GM12873 (cell line): ENCODE measurements around the gene CCDC107.

Source experiments
- TF ChIP-seq, protein P1 (sequence below): IDR thresholded peaks from 2 replicates; pipeline ENCODE4 v1.5.1; 2012; ENCODE audit warnings: low read depth, mild to moderate bottlenecking, moderate library complexity, low read length, control low read depth; ENCODE audit not compliant: insufficient read depth; ENCODE audit errors: missing control alignments

The CCDC107 gene

DNA sequence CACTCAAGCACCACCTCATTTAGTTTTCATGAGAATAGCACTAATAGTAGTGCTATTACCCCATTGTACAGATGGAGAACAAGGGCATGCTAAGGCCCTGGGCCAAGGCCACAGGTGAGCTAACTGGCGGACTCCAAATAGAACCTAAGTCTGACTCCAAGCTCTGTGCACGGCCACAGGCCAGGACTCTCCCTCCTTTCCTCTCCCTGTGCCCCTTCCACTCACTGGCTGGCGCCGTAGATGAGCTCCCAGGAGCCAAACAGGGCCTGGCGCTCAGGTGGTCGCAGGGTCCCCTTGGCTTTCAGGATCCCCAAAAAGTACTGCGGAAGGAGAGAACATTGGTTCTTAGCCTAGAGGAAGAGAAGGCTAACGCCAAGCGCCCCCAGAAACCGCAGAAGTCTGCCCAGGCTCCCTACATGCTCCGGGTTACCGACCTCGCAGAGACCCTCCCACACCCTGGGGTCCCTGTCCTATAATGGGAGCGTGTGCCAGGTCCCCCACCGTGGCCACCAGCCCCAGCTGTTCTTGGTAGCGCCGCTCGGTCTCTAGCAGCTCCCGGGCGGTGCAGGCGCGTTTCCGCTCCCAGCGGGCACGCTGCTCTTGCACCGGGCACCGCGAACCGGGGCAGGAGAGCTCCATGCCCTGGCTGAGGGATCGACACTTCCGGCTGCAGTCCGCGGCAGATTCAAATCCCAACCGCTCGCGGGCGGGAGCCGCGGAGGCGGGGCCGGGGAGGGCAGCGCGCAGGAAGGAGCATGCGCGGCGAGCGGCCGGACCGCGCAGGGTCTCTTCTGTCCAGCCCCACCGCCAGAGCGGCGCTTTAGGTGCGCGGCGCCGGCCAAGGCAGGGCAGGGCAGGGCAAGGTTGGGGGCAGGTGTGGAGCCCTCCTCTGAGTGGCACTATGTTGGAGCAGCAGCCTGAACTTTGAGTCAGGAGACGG lies 6.7 kb downstream of the CCDC107 start, which contains the start of gene ARHGEF39:
ARHGEF39 (minus strand) TSS at position 665 of the 940 bp plus-strand sequence; CDS start at position 639, 26 bp downstream.
- TF ChIP-seq, protein P1, sequence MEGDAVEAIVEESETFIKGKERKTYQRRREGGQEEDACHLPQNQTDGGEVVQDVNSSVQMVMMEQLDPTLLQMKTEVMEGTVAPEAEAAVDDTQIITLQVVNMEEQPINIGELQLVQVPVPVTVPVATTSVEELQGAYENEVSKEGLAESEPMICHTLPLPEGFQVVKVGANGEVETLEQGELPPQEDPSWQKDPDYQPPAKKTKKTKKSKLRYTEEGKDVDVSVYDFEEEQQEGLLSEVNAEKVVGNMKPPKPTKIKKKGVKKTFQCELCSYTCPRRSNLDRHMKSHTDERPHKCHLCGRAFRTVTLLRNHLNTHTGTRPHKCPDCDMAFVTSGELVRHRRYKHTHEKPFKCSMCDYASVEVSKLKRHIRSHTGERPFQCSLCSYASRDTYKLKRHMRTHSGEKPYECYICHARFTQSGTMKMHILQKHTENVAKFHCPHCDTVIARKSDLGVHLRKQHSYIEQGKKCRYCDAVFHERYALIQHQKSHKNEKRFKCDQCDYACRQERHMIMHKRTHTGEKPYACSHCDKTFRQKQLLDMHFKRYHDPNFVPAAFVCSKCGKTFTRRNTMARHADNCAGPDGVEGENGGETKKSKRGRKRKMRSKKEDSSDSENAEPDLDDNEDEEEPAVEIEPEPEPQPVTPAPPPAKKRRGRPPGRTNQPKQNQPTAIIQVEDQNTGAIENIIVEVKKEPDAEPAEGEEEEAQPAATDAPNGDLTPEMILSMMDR, result peak; percentile 23

DNA sequence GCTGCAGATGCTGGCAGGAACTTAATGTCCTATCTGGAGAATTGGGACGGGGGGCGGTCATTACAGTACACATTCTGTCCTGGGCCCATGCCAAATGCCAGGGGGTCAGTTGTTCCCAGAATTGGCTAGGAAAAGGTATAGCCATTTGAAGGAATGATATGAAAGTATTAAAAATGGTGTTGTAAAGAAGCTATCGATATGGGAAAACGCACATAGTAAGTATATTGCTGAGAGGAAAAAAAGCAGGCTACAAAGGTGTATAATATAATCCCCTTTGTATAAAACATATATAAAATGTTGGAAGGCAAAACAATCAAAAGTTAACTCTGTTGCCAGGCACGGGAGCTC lies 7.4 kb downstream of the CCDC107 start:
- TF ChIP-seq, protein P1, result no peak

DNA sequence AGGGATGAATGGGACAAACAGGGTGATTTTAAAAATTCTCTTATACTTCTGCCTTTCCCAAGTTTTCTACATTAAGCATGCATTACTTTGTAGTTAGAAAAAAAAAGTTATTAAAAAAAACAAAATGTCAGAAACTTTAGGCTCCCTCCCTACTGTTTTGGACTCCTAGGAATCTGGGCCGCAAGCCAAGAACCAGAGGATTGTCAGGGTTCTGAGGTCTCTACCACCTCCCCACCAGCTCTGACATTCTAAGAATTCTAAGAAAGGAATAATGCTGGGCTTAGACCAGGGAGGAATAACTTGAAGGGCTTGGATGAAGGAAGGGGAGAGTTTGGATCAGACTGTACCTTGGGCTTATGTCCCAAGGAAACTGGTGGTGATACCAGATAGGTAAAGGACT lies 8.0 kb downstream of the CCDC107 start:
- TF ChIP-seq, protein P1, result no peak

DNA sequence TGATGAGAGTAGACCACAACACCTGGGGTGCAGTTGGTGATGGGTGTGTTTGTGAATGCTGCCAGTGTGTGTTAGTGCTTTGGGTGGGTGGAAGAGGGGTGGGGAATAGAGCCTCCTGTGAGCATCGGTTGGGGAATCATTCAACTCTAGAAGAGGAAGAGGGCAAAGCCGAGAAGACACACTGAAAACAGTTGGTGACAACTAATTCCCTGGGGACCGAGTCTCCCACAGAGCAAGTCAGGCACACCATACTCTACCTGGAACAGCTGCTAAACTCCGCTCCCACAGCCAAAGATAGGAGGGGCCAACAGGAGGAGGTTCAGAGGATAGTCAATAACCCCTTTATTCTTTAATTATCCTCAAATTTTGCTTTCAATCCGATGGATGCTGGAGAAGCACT lies 8.5 kb downstream of the CCDC107 start:
- TF ChIP-seq, protein P1, result no peak

DNA sequence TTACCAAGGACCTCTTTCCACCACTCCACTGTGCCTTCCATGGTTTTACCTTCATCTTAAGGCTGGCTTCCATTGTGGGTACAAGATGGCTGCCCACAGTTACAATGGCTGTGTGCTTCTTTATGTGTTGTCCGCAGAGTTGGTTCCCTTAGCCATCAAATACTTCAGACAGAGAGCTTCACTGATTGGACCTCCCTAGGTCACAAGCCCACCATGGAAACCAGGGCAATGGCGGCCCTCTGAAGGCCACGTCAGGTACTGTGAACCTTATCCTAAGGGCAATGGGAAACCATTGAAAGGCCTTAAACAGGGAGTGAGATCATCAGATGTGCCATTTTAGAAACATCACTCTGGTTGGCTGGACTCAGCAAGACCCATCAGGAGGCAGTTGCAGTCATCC lies 9.8 kb downstream of the CCDC107 start:
- TF ChIP-seq, protein P1, result no peak

DNA sequence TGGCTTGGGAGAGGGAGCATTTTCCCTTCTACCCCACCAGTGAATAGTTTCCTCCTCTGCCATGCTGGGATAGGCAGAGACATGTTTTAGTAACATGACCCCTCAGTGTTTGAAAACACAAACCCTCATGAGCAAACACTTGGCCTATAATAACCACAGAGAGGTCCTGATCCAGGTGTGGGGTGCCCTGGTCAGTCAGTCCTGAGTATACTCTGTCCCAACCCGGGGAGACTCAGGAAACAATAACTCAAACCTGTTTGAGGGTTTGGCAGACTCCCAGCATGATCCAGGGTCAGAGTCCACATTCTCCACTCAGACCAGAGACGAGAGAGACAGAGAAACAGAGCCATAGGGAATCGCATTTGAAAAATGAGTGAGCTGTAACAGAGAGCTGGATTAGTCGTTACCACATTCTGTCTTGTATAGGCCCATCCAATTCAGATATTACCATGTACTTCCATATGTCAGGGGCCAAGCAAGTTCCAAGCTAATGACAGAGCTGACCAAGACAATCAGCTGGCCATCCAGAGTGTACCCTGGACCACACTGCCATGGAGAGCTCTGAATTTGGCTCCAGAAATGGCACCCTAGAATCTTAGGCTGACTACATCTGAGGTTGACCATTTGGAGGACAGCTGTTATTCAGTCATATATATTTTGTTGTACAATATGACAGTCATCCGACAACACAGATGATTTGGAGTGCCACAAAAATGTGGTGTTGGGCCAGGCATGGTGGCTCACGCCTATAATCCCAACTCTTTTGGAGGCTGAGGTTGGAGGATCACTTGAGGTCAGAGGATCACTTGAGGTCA lies 11.4 kb downstream of the CCDC107 start:
- TF ChIP-seq, protein P1, result no peak
